ENCODE data around the gene MT1X. TPM values are rescaled to one million over a fixed set of nuclear protein-coding genes. Genes with fewer than 3 reads are reported as not detected.

The MT1X gene
- total and polyA plus RNA-seq, 2 of the 13 experiments (the other 11 are each of a cell fraction or from before 2014, with no cell fraction given), result 19.7 to 288 TPM

GRCh38 chr16:56700631-56701030 lies 18.4 kb downstream of the MT1X start:
- POLR2A ChIA-PET, result no interaction called here
- in situ Hi-C loops (cut with HindIII; ENCODE audit: extremely low pct_ligation_motif_present, low pct_unique_long_range_greater_than_20kb), result loop anchor here (5.0 to 10.0 kb wide), 3 partner anchors 98 to 186 kb away; no protein-coding TSS in a partner anchor
- no peak for TF ChIP-seq ZBTB49 (CRISPR knock-in tag; IDR thresholded peaks at IDR 0.05; ENCODE audit: borderline replicate concordance)
- TF ChIP-seq, protein P1, sequence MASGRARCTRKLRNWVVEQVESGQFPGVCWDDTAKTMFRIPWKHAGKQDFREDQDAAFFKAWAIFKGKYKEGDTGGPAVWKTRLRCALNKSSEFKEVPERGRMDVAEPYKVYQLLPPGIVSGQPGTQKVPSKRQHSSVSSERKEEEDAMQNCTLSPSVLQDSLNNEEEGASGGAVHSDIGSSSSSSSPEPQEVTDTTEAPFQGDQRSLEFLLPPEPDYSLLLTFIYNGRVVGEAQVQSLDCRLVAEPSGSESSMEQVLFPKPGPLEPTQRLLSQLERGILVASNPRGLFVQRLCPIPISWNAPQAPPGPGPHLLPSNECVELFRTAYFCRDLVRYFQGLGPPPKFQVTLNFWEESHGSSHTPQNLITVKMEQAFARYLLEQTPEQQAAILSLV (CRISPR knock-in tag; IDR thresholded peaks at IDR 0.05; ENCODE audit: borderline replicate concordance), result no peak
- no peak for TF ChIP-seq ZNF3 (CRISPR knock-in tag; IDR thresholded peaks at IDR 0.05)
- TF ChIP-seq HNRNPLL (IDR thresholded peaks at IDR 0.05; ENCODE audit: low read depth, low read length, poor library complexity, severe bottlenecking), result no peak
- no peak for TF ChIP-seq IRX3 (CRISPR knock-in tag; IDR thresholded peaks at IDR 0.05; ENCODE audit: borderline replicate concordance, low read depth)
- TF ChIP-seq RBFOX2 (IDR thresholded peaks at IDR 0.05; ENCODE audit: low read depth, low read length), result no peak
- no peak for TF ChIP-seq ZNF205 (CRISPR knock-in tag; IDR thresholded peaks at IDR 0.05)
- no peak for TF ChIP-seq ZNF34 (CRISPR knock-in tag; IDR thresholded peaks at IDR 0.05; ENCODE audit: borderline replicate concordance)
- TF ChIP-seq KAT7 (CRISPR knock-in tag; IDR thresholded peaks at IDR 0.05; ENCODE audit: borderline replicate concordance), result no peak
- TF ChIP-seq PRDM15 (CRISPR knock-in tag; IDR thresholded peaks at IDR 0.05), result no peak
- TF ChIP-seq EZH2 (conservative IDR thresholded peaks at IDR 0.05; ENCODE audit: low read depth, low read length), result no peak
- TF ChIP-seq PHF21A (CRISPR knock-in tag; IDR thresholded peaks at IDR 0.05), result no peak
- no peak for TF ChIP-seq PAF1 (CRISPR knock-in tag; IDR thresholded peaks at IDR 0.05)
- no peak for TF ChIP-seq MYNN (CRISPR knock-in tag; IDR thresholded peaks at IDR 0.05; ENCODE audit: low read depth)
- no peak for TF ChIP-seq TCF12 (IDR thresholded peaks at IDR 0.05)
- no peak for TF ChIP-seq TCF12 (CRISPR knock-in tag; IDR thresholded peaks at IDR 0.05)
- no peak for TF ChIP-seq ZBTB43 (CRISPR knock-in tag; conservative IDR thresholded peaks at IDR 0.05)
- TF ChIP-seq MATR3 (CRISPR knock-in tag; IDR thresholded peaks at IDR 0.05), result no peak

More at GRCh38 chr16:56700631-56701030, 18.4 kb downstream of the MT1X start:
- no peak for FAIRE-seq
- intact Hi-C loops (cut with micrococcal nuclease; ENCODE audit: unreplicated experiment), result loop anchor here (5.0 kb wide), 1 partner anchor 43 kb away; the partner anchor contains the start of gene MT1F
- 24% methylated on average over 1 of the region's 1 CpG for WGBS (ENCODE audit: low lambda C conversion rate)
- Histone ChIP-seq H3K79me2 (ENCODE audit: insufficient read depth, low read length) (no peaks in the 10 kb centered on the region), H3K36me3 (replicated peaks in 1 of 2; ENCODE audit: control insufficient read depth in 1 of 2, insufficient read depth in 2 of 2, low read length in 2 of 2) (no peaks in the 10 kb centered on the region), H3K27me3 (ENCODE audit: control insufficient read depth in 1 of 2, insufficient read depth in 2 of 2, low read length in 2 of 2) (peaks cover 2 to 16% of the 10 kb centered on the region in 2 experiments; a peak in 2 of 5 replicates), H3K27ac (ENCODE audit: extremely low read length, insufficient read depth, low read length) (no peak overlapping the region), H4K20me1 (ENCODE audit: insufficient read depth, low read length) (no peaks in the 10 kb centered on the region), H3K9me3 (ENCODE audit: low read length) (no peaks in the 10 kb centered on the region), H3K4me1 (ENCODE audit: insufficient read depth, low read length) (peaks cover 8% of the 10 kb centered on the region; the same call in 1 of the 2 replicates), H3K4me2 (ENCODE audit: low read depth, low read length) (no peak overlapping the region), H2AFZ (ENCODE audit: low read length) (no peak overlapping the region), H3K4me3 (replicated peaks in 1 of 3; ENCODE audit: insufficient read depth in 1 of 3, low read depth in 2 of 3, low read length in 3 of 3) (no peak overlapping the region), H3K9ac (ENCODE audit: insufficient read depth, low read depth, low read length) (no peak overlapping the region)
- no peak for ATAC-seq
- CTCF ChIA-PET (ENCODE audit: low intra/inter-chr PET ratio, low total read pairs), result interaction anchor here (1.1 to 2.6 kb wide), 4 partner anchors 101 to 1236 kb away, joined by 3 to 15 read pairs (median 4); no protein-coding TSS in a partner anchor
- no TSS peak for BruUV-seq (replicated peaks)
- no peak for DNase-seq (ENCODE audit: low spot score)

Data from HepG2 (cell line).